ENCODE data around the gene KLC1. TPM values are rescaled to one million over a fixed set of nuclear protein-coding genes. Genes with fewer than 3 reads are reported as not detected.

KLC1 gene
- total and polyA plus RNA-seq, 2 of the 8 experiments (the other 6 are each of a cell fraction or from before 2014, with no cell fraction given), result 84.6 to 134 TPM

GRCh38 chr14:103697206-103697602 is 68.2 kb downstream of the KLC1 start (continued):
- TF ChIP-seq CHD7 (IDR thresholded peaks at IDR 0.05; ENCODE audit: insufficient replicate concordance, low read length), result no peak
- TF ChIP-seq BCL11A (IDR thresholded peaks at IDR 0.05; ENCODE audit: low read depth in 2 of 2, low read length in 2 of 2), result no peak
- TF ChIP-seq TBP (IDR thresholded peaks at IDR 0.05; ENCODE audit: low read depth, low read length), result no peak
